ENCODE data around the gene MYO16. TPM values are rescaled to one million over a fixed set of nuclear protein-coding genes. Genes with fewer than 3 reads are reported as not detected.

The MYO16 gene
- polyA plus RNA-seq, 4 donors = 0.38 to 0.55 (median 0.46) TPM

- DNase-seq (ENCODE audit: low read depth in 4 of 4, low spot score in 2 of 4) = no peak
These were observed 33.1 kb downstream of the MYO16 start for GRCh38 chr13:108662528-108662927.

GRCh38 chr13:108663710-108664109 lies 34.3 kb downstream of the MYO16 start:
- DNase-seq (ENCODE audit: low read depth in 4 of 4, low spot score in 2 of 4) = no peak

DNA sequence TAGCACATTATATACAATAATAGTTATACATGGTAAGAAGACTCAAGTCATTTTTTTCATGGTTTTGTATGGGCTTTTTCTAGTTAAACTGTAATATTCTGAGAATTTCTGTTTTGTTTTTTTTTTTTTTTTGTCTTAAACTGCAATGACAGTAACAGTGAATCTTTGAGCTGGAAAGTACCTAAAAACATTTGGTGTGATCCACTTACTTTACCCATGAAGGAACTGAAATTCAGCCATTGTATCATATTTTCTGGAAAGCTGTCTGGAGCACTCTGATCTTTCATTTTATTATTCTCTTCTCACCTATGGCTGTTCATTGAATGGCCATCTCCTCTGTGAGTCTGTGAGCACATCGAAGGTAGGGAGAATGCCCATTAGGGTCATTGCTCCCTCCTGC lies 37.8 kb downstream of the MYO16 start:
- DNase-seq (ENCODE audit: low read depth in 4 of 4, low spot score in 2 of 4) = no peak

- no peak for DNase-seq (ENCODE audit: low read depth in 4 of 4, low spot score in 2 of 4)
These were observed 40.0 kb downstream of the MYO16 start for GRCh38 chr13:108669381-108669780.

DNA sequence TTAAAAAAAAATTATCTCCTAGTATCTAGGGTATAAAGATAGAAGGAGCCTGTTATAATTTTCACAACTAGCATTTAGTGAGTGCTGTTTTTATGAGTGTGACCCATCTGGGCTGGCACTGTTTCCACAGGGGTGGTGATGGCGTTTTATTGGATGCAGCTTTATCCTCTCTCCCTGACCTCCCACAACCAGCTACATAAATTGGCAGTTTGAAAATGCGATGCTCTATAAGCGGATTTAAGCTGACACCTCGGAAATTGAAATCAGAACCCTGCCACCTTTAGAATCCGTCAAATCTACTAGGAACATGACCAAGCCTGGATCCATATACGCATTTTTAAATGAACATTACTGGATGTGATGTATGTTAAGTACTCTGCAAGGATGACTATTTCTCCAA lies 44.9 kb downstream of the MYO16 start:
- DNase-seq (ENCODE audit: low read depth in 4 of 4, low spot score in 2 of 4) = no peak

DNA sequence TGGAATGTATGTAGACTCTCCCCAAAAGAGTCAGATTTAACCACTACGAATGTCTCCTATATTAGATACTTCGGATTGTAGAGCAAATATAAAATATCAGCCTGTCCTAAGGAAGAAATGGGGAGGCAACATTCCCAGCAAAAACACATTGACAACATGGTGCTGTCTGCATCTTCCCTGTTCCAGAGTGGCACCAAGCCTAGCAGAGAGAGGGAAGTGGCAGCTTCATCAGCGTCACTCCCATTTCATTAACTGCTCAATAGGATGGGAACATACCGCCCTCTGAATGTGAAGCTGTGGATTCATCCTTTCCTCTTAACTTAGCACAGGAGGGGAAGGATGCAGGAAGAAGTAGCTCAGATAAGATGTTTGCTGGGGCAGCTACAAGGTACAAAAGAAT lies 45.4 kb downstream of the MYO16 start:
- DNase-seq (ENCODE audit: low read depth in 4 of 4, low spot score in 2 of 4) = no peak

DNA sequence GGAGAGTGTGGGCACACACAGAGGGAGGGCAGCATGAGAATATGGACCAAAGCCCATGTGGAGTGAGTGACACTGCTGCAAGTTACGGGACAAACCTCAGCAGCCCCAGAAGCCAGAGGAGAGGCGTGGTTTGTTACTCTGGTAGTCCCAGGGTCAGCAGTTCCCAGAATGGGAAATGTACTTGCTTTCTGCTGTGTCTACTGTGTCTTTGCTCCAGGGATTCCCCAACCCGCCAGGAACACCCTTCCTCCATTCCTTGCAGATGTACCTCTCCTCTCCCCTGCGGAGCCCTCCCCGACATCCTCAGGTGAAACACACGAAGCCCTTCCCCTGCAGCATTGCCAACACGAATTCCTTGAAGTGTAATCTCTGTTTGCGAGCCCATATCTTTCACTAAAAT lies 47.2 kb downstream of the MYO16 start:
- DNase-seq (ENCODE audit: low read depth in 4 of 4, low spot score in 2 of 4) = no peak

- no peak for DNase-seq (ENCODE audit: low read depth in 4 of 4, low spot score in 2 of 4)
These were observed 48.4 kb downstream of the MYO16 start for GRCh38 chr13:108677806-108678205.

DNA sequence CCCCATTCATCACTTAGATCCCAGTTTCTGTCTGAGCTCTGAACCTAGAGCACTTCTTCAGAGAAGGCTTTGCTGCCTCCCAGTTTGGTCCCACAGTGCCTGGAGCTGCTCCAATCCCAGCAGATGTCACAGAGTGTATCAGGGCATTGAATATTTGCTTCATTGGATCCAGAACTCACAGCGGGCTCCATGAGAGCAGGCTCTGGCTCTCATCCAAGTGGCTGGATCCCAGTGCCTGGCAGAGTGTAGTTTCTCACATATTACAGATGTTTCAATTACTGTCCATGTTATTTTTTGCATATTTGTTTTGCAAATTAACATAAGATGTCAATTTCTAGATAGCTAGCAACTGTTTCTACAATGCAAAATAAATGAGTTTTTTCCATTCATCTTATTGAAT lies 50.6 kb downstream of the MYO16 start:
- DNase-seq (ENCODE audit: low read depth in 4 of 4, low spot score in 2 of 4) = no peak

DNA sequence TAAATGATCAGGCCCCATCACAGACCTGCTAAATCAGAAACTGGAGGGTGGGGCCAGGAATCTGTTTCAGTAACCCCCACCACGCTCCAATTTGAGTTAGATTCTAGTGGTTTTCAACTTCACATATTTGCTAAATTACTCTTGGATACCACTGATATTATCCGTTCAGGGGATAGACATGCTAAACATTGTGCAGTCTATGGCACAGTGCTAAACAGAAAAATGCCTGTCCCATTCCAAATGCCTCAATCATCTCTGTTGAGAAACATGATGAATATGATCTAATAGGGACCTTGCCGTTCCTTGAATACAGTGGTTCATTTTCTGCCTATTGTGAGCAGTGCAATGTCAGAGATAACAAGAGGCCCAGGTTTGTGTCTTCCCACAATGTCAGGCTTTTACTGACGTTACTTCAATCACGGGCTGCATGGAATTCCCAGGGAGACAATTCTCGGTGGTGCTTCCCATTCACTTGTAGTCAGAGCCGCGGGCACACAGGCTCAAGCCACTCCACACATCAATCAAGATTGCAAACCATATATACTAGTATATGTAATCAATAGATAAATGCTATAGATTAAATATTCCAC lies 52.7 kb downstream of the MYO16 start:
- DNase-seq (ENCODE audit: low read depth in 4 of 4, low spot score in 2 of 4) = no peak

- no peak for DNase-seq (ENCODE audit: low read depth in 4 of 4, low spot score in 2 of 4)
These were observed 53.3 kb downstream of the MYO16 start for GRCh38 chr13:108682714-108683113.

DNA sequence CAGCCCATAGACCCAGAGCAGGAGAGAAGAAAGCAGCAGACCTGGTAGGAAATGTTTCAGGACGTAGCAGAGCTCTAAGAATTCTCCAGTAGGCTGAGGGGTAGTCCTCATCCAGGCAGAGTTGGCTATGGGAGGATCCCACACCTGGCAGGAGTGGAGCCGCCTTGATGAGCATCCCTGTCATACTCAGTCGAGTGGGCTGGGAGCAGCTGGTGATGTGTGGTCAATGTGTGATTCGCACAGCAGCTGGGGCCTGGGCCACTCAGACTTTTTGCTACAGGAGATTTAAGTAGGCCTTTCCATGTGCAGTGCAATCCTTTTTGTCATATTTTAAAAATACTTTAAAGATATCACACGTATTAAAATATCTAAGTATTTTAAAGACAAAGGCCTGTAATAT lies 56.6 kb downstream of the MYO16 start:
- DNase-seq (ENCODE audit: low read depth in 4 of 4, low spot score in 2 of 4) = no peak

DNA sequence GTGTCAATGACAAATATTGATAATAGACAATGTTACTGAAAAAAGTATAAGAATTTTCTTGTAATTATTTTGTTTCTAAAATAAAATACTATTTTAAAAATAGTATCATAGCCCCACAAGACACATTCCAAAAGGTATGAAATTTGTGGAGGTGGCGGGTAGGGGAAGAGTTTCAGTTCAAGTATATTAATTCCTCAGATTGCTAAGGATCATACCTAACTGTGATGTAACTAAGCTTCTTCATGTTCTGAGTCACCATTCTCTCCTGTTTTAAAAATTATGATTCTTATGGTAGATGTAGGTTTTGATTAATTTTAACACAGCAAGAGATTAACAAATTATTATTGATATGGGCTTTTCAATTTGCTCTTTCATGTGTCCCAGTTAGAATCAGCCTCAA lies 61.3 kb downstream of the MYO16 start:
- no peak for DNase-seq (ENCODE audit: low read depth in 4 of 4, low spot score in 2 of 4)

- no peak for DNase-seq (ENCODE audit: low read depth in 4 of 4, low spot score in 2 of 4)
These were observed 71.2 kb downstream of the MYO16 start for GRCh38 chr13:108700422-108701170.

DNA sequence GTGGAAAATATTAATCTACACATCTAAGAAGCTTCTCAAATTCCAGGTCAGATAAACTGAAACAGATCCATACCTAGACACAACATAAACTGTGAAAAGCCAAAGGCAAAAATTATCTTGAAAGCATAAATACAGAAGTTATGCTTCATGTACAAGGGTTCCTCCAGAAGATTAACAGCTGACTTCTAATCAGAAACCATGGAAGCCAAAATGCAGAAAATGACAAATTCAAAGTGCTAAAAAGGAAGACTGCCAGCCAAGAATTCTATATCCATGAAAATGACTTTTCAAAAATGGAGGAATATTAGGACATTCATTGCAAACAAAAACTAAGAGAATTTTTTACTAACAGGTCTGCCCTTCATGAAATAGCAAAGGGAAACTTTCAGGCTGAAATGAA lies 72.8 kb downstream of the MYO16 start:
- DNase-seq (ENCODE audit: low read depth in 4 of 4, low spot score in 2 of 4) = no peak

DNA sequence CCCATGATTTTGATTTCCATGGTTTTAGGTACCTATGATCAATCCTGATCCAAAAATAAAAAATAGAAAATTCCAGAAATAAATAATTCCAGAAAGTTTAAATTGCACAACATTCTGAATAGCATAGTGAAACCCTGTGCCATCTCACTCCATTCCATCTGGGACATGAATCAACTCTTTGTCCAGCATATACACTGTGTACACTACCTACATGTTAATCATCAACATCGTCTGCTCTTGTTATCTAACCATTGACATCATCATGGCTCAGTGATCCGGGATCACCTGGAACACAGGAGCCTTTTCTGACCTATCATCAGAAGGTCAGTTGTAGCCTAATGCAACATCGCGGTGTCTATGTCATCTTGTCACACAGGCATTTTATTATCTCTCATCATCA lies 75.6 kb downstream of the MYO16 start:
- DNase-seq (ENCODE audit: low read depth in 4 of 4, low spot score in 2 of 4) = no peak

- no peak for DNase-seq (ENCODE audit: low read depth in 4 of 4, low spot score in 2 of 4)
These were observed 78.2 kb downstream of the MYO16 start for GRCh38 chr13:108707584-108707983.

DNA sequence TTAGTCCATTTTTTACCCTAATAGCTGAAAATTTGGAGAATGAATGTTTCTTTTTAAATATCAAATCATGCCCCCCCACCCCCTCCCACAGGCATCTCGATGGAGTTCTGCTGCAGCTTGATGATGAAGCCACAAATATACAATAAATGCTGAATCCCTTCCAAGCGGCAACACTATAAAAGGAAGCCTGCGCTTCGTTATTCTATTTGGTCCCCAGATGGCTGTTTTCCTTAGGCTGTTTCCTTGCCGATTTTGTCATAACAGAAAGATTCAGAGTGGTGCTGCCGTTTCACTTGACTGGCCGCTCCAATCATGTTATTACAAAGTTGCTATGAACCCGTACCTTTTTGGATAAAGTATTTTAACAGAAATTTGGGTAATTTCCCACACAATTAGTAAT lies 79.5 kb downstream of the MYO16 start:
- DNase-seq (ENCODE audit: low read depth in 4 of 4, low spot score in 2 of 4) = no peak

GRCh38 chr13:108711386-108711785 lies 82.0 kb downstream of the MYO16 start:
- no peak for DNase-seq (ENCODE audit: low read depth in 4 of 4, low spot score in 2 of 4)

- no peak for DNase-seq (ENCODE audit: low read depth in 4 of 4, low spot score in 2 of 4)
These were observed 96.1 kb downstream of the MYO16 start for GRCh38 chr13:108725471-108725870.

DNA sequence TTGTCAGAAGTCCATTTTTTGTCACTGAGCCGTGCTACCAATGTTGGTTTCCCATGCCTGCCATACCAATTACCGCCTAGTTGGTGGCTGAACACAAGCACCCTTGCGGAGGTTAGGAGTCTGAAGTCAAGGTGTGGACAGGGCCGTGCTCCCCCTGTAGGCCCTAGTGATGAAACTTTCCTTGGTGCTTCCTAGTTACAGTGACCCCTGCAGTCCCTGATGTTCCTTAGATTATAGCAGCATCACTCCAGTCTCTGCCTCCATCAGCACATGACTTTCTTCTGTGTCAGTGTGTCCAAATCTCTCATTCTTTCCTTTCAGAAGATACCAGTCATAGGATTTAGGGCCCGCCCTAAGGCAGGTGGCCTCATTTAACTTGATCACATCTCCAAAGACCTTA lies 99.0 kb downstream of the MYO16 start:
- no peak for DNase-seq (ENCODE audit: low read depth in 4 of 4, low spot score in 2 of 4)

- DNase-seq (ENCODE audit: low read depth in 4 of 4, low spot score in 2 of 4) = no peak
These were observed 103.7 kb downstream of the MYO16 start for GRCh38 chr13:108733022-108733560.
